GM12874 (cell line): ENCODE measurements around the gene ELF1.

Experiments used
- TF ChIP-seq, protein P1 (sequence below): IDR thresholded peaks from 2 replicates; pipeline ENCODE4 v1.5.1; 2011; ENCODE audit warnings: low read depth, mild to moderate bottlenecking, control low read depth, low read length, moderate library complexity; ENCODE audit not compliant: insufficient read depth

ELF1 gene

DNA sequence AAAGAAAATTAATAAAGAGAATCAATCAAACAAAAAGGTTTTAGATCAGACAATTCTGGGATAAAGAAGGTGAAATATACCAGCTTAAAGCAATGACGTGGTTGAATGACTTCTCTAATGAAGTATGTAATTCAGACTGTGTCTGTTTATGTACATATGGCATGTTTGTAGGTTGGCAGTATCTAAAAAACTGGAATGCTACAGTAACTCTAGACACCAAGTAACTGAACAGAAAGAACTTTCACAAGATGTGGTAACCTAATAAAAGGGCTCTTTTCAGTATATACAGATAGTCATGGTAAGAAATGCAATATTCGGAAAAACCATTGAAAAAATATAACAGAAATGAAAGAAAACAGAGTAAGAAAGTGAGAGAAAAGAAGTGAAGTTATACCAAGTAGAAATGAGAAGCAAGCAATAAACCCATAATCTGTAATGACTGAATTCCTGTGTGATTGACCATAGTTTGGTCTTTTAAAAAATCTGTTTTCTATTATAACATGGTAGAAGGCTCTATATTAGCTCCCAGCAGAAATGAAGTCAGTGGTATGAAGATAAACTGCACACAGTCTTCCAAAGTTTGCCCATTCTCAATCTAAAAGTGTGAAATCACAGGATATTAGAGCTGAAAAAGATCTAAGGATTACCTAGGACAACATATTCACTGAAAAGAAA is 31.4 kb downstream of the ELF1 start:
- TF ChIP-seq, protein P1, sequence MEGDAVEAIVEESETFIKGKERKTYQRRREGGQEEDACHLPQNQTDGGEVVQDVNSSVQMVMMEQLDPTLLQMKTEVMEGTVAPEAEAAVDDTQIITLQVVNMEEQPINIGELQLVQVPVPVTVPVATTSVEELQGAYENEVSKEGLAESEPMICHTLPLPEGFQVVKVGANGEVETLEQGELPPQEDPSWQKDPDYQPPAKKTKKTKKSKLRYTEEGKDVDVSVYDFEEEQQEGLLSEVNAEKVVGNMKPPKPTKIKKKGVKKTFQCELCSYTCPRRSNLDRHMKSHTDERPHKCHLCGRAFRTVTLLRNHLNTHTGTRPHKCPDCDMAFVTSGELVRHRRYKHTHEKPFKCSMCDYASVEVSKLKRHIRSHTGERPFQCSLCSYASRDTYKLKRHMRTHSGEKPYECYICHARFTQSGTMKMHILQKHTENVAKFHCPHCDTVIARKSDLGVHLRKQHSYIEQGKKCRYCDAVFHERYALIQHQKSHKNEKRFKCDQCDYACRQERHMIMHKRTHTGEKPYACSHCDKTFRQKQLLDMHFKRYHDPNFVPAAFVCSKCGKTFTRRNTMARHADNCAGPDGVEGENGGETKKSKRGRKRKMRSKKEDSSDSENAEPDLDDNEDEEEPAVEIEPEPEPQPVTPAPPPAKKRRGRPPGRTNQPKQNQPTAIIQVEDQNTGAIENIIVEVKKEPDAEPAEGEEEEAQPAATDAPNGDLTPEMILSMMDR: no peak

DNA sequence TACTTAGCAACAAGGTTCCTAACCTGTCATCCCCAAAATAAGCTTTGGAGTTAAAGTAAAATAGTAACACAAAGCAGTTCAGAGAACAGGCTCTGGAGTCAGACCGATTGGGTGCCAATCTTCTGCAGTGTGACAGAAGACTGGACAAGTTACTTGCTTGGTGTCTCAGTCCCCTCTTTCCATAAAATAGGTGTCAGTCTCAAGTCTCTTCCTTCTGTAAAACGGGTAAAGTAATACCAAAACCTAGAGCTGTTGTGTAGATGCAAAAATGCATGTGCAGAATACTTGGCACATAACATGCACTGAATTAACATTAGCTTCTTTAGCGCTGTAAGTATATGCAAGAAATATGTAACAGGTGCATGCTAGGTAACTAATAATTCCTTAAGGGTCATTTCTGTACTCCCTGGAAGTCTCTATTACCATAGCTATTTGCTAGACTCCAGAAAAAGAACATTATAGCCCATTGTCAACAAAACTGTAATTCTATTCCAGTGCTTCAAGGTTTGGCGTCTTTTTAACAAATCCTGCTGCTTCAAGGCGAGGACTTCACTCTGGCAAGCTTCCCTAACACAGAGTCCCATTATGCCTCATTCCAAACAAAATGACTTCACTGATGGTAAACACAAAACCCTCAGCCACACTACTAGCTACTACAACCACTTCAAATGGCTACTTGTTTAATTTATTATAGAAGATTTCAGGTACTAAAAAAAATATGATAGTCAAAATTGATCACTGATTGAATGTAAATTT is 32.8 kb downstream of the ELF1 start:
- TF ChIP-seq, protein P1: no peak

DNA sequence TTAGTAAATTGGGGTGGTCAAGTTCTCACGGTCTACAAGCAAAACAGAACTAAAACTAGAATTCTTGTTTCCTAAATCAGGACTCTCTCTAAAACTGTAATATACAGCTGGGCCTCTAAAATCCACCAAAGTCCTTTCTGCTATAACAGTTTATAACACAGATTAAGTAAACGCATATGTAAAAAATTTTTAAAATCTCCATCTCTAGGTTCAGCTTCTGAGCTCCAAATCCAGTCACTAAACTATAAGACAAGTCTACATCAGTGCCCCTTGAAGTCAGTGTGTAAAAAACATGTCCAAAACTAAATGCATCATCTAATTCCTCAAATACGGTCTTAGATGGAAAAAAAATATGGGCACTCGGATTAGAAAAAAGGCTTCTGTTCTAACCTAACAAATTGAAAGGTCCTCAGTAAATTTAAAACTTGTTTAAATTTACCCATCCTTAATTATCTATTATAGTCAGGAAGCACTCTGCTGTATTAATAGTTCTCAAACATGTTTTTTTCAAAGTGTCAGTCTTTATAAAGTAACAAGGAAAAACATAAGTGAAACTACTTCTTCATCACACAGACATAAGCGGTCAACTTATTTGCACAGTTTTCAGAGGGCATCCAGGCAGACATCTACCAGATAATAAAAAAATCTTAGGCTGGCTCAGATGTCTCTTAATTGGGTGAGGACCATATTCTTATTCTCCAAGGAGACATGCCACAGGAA is 33.6 kb downstream of the ELF1 start:
- TF ChIP-seq, protein P1: no peak

DNA sequence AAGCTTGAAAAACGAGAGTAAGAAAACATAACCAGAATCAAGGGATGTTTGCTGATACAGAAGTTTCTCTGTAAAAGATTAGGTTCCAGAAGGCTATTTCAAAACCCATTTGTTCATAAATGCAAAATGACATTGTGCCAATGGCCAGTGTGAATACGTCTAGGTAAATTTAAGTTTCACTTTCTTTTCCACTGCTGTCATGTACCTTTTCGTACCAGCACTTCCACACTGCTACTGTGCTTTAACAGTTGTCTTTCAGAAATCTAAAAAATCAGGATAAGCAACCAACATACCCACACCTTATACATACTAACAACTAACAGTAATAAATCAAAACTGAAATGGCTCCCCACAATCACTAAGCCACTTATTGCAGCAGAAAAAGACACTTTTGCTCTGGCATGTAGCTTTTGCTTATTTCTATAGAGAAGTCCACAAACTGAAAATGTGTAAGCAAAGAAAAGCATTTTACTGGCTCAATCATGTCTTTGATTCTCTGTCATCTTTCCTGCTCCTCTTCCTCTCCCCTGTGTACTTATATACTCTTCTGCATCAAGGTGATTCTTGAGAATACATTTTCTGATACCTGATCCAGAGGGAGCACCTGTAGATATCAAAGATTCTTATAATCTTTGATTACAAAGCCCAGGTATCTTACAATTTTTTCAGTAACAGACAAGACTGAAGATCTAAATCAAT is 34.3 kb downstream of the ELF1 start:
- TF ChIP-seq, protein P1: no peak

DNA sequence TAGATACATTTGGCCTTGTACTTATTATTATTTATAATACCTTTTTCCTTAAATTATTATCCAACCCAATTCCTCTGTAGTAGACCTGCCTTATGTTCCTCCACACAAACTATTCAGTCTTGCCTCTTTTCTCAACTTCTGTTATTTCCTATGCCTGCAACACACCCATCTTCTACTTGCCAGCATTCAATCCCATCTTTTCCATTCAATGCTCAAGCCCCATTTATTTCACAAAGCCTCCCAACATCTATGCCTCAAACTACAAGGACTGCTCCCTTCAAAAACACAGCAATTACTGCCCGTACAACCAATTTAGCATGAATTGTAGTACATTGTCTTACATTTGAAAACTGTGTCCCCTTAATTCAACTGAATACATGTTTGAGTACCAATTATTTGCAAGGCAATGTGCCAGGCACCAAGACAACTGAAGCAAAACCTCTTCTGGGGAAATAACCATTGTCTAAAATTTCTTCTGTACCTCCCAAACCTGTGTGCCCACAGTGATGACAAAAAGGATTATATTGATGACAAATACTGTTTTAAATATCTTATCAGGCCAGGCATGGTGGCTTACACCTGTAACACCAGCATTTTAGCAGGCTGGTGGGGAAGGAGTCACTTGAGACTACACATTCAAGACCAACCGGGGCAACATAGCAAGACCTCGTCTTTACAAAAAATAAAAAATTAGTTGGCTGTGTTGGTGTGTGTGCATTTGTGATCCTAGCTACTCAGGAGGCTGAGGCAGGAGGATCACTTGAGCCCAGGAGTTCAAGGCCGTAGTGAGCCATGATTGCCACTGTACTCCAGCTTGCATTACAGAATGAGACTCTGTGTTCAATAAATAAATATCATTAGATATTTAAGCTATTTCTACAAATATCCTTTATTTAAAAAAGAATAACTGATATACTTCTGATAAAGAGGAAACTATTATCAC is 35.1 kb downstream of the ELF1 start:
- TF ChIP-seq, protein P1: no peak

DNA sequence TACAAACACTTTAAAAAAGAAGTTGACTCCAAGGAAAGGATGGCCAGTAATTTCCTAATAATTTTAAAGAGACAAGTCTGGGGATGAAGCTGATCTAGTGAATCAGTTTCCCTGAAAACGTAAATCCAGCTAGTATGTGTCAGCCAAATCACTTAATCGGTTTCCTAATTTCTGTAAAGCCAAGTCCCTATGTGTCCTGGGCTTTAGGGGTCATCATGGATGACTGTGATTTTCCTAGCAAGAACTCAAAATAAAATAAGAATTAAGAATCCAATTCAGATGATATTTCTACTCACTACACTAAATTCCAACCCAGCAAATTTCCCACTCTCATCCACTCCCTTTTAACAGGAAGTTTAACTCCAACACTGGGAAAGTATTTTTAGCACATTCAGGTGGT is 35.9 kb downstream of the ELF1 start:
- TF ChIP-seq, protein P1: no peak
